SK-N-SH treated with all-trans-retinoic acid at 6 μM for 48 hours (cell line): ENCODE measurements around the gene HYCC1.

ENCODE experiments used
- ATAC-seq: fragments of 200-7000 bp; cut with Tn5 transposase; 3 replicates; pipeline ENCODE4 v1.9.1; 2020; ENCODE audit warnings: mild to moderate bottlenecking, moderate library complexity
- ARNTL ChIP-seq: fragments of 450-650 bp; formaldehyde crosslinking; IDR thresholded peaks from 2 replicates; pipeline ENCODE4 v1.5.0; 2020; ENCODE audit warnings: low read depth, mild to moderate bottlenecking, moderate library complexity, borderline replicate concordance
- CREB5 ChIP-seq: fragments of 250-450 bp; sonication (Bioruptor Pico); IDR thresholded peaks from 2 replicates; pipeline ENCODE4 v1.5.1; 2020; ENCODE audit warnings: low read depth, mild to moderate bottlenecking, moderate library complexity
- ESRRG ChIP-seq: fragments of 250-450 bp; sonication (Bioruptor Pico); IDR thresholded peaks from 2 replicates; pipeline ENCODE4 v1.6.1; 2021; ENCODE audit warnings: mild to moderate bottlenecking
- GLIS3 ChIP-seq: fragments of 250-450 bp; sonication (Bioruptor Pico); IDR thresholded peaks from 2 replicates; pipeline ENCODE4 v1.5.0; 2020; ENCODE audit warnings: mild to moderate bottlenecking, moderate library complexity
- OSR1 ChIP-seq: fragments of 250-450 bp; sonication (Bioruptor Pico); IDR thresholded peaks from 2 replicates; pipeline ENCODE4 v1.8.0; 2022; ENCODE audit warnings: moderate library complexity, mild to moderate bottlenecking, inconsistent platforms
- POU6F1 ChIP-seq: fragments of 250-450 bp; sonication (Bioruptor Pico); IDR thresholded peaks from 2 replicates; pipeline ENCODE4 v1.8.0; 2021; ENCODE audit warnings: low read depth, mild to moderate bottlenecking, moderate library complexity, borderline replicate concordance
- PPARA ChIP-seq: fragments of 250-450 bp; sonication (Bioruptor Pico); IDR thresholded peaks from 2 replicates; pipeline ENCODE4 v1.5.0; 2020; ENCODE audit warnings: mild to moderate bottlenecking, borderline replicate concordance
- RARB ChIP-seq: fragments of 250-450 bp; sonication (Bioruptor Pico); IDR thresholded peaks from 2 replicates; pipeline ENCODE4 v1.8.0; 2021; ENCODE audit warnings: mild to moderate bottlenecking, moderate library complexity
- TOX ChIP-seq: fragments of 250-450 bp; sonication (Bioruptor Pico); IDR thresholded peaks from 2 replicates; pipeline ENCODE4 v1.8.0; 2021; ENCODE audit warnings: mild to moderate bottlenecking, moderate library complexity, borderline replicate concordance
- TSHZ2 ChIP-seq: fragments of 250-450 bp; sonication (Bioruptor Pico); IDR thresholded peaks from 2 replicates; pipeline ENCODE4 v1.5.0; 2020; ENCODE audit warnings: mild to moderate bottlenecking, moderate library complexity
- ZC3H10 ChIP-seq: fragments of 250-450 bp; sonication (Bioruptor Pico); IDR thresholded peaks from 2 replicates; pipeline ENCODE4 v1.5.1; 2021; ENCODE audit warnings: mild to moderate bottlenecking, moderate library complexity
- ZFP30 ChIP-seq: fragments of 450-650 bp; formaldehyde crosslinking; IDR thresholded peaks from 2 replicates; pipeline ENCODE4 v1.5.0; 2022; ENCODE audit warnings: mild to moderate bottlenecking, moderate library complexity
- ZNF565 ChIP-seq: fragments of 450-650 bp; formaldehyde crosslinking; conservative IDR thresholded peaks from 2 replicates; pipeline ENCODE4 v1.5.0; 2020; ENCODE audit warnings: low read depth, mild to moderate bottlenecking, moderate library complexity
- ZNF70 ChIP-seq: fragments of 450-650 bp; formaldehyde crosslinking; IDR thresholded peaks from 2 replicates; pipeline ENCODE4 v1.5.0; 2020; ENCODE audit warnings: mild to moderate bottlenecking, moderate library complexity
- ZNF8 ChIP-seq: fragments of 450-650 bp; formaldehyde crosslinking; IDR thresholded peaks from 2 replicates; pipeline ENCODE4 v1.5.0; 2020; ENCODE audit warnings: mild to moderate bottlenecking, moderate library complexity
- TF ChIP-seq, protein P1 (sequence below): fragments of 250-450 bp; sonication (Bioruptor Pico); IDR thresholded peaks from 2 replicates; pipeline ENCODE4 v1.8.0; 2020; ENCODE audit warnings: mild to moderate bottlenecking, moderate library complexity, borderline replicate concordance

Gene HYCC1

DNA sequence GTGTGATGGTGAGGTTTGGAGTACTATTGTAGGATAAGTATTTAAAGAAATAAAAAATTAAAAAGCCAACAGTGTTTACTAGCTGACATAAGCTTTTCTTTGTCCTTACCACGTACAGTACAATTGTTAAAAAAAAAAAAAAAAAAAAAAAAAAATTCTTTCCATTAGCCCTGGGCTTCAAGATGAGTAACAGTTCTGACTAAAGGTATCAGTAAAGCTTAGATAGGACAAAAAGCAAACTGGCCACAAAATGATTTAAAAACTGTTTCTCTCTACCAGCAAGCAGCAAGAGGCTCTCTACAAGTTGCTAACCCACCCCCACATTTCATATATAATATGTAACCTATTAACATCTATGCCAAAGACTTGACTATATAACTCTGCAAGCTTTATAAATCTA lies 17.5 kb downstream of the HYCC1 start:
- ATAC-seq, result no peak

GRCh38 chr7:22995011-22995410 lies 18.9 kb downstream of the HYCC1 start:
- no peak for ATAC-seq
- TF ChIP-seq, protein P1, sequence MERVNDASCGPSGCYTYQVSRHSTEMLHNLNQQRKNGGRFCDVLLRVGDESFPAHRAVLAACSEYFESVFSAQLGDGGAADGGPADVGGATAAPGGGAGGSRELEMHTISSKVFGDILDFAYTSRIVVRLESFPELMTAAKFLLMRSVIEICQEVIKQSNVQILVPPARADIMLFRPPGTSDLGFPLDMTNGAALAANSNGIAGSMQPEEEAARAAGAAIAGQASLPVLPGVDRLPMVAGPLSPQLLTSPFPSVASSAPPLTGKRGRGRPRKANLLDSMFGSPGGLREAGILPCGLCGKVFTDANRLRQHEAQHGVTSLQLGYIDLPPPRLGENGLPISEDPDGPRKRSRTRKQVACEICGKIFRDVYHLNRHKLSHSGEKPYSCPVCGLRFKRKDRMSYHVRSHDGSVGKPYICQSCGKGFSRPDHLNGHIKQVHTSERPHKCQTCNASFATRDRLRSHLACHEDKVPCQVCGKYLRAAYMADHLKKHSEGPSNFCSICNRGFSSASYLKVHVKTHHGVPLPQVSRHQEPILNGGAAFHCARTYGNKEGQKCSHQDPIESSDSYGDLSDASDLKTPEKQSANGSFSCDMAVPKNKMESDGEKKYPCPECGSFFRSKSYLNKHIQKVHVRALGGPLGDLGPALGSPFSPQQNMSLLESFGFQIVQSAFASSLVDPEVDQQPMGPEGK (CRISPR knock-in tag), result no peak
- TF ChIP-seq TOX, result no peak
- no peak for TF ChIP-seq ESRRG
- TF ChIP-seq PPARA, result no peak
- no peak for TF ChIP-seq ZNF70 (CRISPR knock-in tag)
- no peak for TF ChIP-seq TSHZ2 (CRISPR knock-in tag)
- no peak for TF ChIP-seq ZC3H10
- TF ChIP-seq RARB, result no peak
- TF ChIP-seq ZNF565 (CRISPR knock-in tag), result no peak
- no peak for TF ChIP-seq CREB5 (CRISPR knock-in tag)
- TF ChIP-seq ZFP30 (CRISPR knock-in tag), result no peak

More for the DNA sequence above, 17.5 kb downstream of the HYCC1 start:
- TF ChIP-seq POU6F1 (CRISPR knock-in tag) (no peak), ESRRG (no peak), ARNTL (CRISPR knock-in tag) (no peak), CREB5 (CRISPR knock-in tag) (no peak), TSHZ2 (CRISPR knock-in tag) (no peak), ZC3H10 (no peak), RARB (no peak), ZNF8 (CRISPR knock-in tag) (no peak), TOX (no peak), ZNF70 (CRISPR knock-in tag) (no peak), GLIS3 (CRISPR knock-in tag) (no peak), OSR1 (CRISPR knock-in tag) (no peak)
- TF ChIP-seq, protein P1 (CRISPR knock-in tag), result no peak
